Stimulated activated CD8-positive, alpha-beta memory T cell treated with anti-CD3 and anti-CD28 coated beads, Interleukin-12 subunit alpha, Interleukin-12 subunit beta, amount 100 ng/mL, for 24 hours (primary cell): ENCODE measurements around the gene NMS.
"Not testable (repeated sequence)": the region's sequence is repeated elsewhere in the genome, so short reads cannot be mapped to it uniquely, and the experiment has no call there.

ENCODE experiments used
- DNase-seq: peaks from one replicate; pipeline ENCODE4 v3.0.0-alpha.2; 2020; ENCODE audit errors: extremely low read depth

NMS gene

DNA sequence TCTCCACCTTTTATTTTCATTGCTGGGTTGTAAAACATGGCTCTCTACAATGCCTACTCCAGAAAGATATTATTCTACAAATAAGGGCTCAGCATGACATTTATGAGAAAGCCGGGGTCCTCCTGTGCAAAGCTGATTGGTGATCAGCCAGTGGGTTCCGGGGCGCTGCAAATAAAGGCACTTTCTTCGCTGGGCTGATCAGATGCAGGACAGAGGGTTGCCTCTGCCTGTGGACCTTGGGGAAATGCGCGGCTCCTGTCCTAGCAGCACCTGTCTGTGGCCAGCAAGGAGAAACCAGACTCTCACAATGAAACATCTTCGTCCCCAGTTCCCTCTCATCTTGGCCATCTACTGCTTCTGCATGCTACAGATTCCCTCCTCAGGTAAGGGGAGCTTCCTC, at the start of gene NMS:
Gene NMS, plus strand, starts transcription at position 301 of the 400 bp plus-strand sequence. Its CDS starts 7 bp downstream, at position 308.
- DNase-seq = no peak

DNA sequence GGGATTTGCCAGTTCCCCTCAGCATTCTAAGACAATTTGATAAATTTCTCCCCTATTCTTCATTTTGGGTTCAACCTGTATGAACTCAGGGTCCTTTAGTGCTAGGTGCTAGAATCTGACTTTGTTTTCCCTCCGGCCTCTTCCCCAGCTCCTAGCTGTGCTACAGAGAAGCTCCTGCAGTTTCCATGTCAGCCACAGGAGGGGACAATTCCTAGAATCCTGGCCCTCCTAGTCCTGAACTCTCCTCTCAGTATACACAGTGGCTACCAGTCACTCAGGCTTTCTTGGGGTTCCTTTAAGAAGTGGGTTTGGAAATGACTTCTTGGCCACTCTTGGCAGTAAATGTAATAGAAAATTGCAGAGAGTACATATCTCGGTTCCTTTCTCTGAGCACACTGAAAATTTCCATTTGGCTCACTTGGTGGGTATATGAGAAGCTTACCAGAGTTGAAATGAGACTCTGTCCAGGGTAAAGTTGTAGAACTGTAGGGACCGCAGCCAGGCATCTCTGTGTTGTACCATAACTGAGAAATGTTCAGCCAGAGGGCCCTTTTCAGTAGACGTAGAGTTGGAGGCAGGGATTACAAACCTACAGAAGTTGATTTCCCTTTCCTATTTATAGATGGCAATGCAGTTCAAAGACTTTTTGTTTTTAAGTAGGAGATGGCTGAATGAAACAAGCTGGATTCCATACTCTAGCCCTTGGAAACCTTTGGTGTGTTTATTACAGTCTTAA, 47.8 kb upstream of the NMS start:
- no peak for DNase-seq

DNA sequence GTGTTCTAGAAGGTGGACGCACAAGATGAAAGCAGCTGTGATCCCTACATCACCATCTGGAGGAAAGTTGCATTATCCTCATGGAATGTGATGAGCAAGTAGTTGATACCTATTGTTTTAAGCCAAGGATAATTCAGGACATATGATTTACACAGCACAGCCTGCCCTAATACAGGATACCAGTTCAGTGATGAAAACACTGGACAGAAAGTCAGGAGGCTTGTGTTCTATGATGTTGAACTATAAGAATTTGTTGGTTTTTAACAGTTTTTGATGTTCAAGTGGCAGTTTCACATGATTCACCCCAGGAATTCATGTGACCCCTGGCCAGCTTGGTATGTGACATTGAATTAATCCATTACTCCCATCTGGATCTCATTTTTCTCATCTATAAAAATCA, 46.7 kb upstream of the NMS start:
- no peak for DNase-seq

DNA sequence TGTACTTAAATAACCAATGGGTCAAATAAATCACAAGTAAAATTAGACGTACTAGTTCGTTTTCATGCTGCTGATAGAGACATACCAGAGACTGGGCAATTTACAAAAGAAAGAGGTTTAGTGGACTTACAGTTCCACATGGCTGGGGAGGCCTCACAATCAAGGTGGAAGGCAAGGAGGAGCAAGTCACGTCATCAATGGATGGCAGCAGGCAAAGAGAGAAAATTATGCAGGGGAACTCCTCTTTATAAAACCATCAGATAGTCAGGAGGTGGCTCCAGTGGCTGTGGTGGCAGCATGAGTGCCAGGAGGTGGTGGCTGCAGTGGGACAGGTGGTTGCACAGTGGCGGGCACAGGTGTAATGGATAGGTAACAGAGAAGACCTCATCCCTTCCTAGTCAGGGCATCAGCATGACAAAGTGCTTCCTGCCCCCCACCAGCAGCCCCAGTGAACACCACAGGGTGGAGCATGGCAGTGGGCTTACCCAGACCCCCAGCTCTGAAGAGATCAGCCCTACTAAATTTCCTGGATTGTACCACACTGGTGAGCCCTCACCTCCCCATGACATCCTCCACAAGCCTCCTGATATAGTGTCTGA, 45.9 kb upstream of the NMS start:
- DNase-seq = no peak

GRCh38 chr2:100425107-100425506, 45.2 kb upstream of the NMS start:
- no peak for DNase-seq

DNA sequence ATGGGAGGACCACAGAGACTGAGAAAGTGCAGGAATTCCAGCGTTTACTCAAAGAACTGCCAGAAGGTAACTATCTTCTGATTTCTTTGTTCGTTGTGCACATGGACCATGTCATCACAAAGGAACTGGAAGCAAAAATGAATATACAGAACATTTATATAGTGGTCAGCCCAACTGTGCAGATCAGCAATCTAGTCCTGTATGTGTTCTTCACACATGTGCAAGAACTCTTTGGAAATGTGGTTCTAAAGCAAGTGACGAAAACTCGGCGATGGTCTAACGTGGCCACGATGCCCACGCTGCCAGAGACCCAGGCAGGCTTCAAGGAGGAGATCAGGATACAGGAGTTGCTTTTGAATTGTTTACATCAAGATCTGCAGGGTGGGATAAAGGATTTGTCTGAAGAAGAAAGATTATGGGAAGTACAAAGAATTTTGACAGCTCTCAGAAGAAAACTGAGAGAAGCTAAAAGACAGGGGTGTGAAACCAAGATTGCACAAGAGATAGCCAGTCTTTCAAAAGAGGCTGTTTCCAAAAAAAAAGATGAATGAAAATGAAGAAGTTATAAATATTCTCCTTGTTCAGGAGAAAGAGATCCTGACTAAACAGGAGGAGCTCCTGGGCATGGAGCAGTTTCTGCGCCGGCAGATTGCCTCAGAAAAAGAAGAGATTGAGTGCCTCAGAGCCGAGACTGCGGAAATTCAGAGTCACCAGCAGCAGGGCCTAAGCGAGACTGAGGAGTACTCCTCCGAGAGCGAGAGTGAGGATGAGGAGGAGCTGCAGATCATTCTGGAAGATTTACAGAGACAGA, 44.5 kb upstream of the NMS start:
- DNase-seq = no peak

DNA sequence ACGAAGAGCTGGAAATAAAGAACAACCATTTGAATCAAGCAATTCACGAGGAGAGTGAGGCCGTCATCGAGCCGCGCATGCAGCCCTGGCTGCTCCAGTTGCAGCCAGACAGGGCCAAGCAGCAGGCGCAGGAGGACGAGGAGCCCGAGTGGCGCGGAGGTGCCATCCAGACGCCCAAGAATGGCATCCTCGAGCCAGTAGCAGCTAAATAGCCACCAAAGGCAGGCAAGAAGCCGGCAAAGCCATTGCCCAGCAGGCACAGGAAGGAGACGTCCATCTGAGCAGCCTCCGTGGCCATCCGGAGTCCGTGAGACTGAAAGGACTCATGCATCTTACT, 43.9 kb upstream of the NMS start:
- no peak for DNase-seq

DNA sequence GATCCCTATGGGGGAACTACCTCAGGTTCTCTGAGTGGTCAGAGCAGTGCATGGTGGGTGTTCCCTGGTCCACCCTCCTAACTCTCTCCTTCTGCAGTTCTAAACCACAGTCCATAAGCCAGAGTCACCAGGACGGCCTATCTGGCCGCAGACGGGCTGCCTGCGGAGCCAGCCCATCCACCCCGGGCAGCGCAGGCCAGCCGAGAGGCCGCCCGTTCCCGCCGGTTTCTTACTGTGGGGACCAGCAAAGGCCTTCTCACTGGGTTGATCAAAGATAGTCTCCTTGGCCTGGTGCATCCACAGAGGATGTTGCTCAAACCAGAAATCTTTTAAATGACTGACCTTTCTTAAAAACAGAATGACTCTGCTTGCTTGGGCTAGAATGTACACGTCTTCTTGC, 43.2 kb upstream of the NMS start:
- no peak for DNase-seq

DNA sequence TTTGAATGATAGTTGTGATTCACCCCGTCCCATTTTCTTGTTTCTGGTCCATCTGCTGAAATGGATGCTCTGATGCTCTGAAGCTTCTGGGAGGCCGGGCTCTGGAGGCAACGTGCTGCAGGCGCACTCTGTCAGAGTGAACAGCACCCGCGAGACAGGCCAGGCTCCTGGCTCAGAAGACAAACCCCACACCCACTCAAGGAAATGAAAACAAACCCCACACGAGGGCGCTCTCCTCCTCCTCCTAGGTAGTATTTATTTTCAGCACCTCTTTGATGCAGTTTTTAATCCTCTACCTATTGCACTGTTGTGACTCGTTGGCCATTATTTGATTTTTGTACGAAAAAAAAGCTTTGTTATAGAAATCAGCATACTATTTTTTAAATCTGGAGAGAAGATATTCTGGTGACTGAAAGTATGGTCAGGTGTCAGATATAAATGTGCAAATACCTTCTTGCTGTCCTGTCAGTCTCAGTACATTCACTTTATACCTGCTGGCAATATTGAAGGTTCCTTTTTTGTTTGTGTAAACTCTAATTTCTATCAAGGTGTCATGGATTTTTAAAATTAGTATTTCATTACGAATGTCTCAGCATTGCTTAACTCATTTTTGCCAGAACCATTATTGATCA, 42.5 kb upstream of the NMS start:
- DNase-seq = peak; percentile 43

- DNase-seq = no peak
These were observed 40.6 kb upstream of the NMS start for GRCh38 chr2:100429726-100430125.

GRCh38 chr2:100437751-100438150, 32.5 kb upstream of the NMS start:
- no peak for DNase-seq

GRCh38 chr2:100446696-100447095, 23.6 kb upstream of the NMS start:
- no peak for DNase-seq

DNA sequence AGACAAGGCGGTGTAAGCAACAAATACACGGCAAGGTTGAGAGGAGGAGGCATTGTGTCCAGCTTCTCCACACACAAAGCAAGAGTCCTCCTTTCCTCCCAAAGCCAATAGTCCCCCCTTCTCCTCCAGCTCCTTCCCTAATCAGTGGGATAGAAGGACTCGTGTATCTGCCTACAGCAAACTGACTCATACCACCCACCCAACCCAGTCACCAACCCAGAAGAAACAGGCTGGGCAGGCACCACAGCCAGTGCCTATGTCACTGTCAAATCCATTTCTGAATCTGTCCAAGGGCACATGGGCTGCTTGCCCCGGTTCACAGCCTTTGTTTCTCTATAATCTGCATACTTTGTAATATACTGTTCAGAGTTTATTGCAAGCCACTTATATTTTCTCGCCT, 19.2 kb upstream of the NMS start:
- DNase-seq = no peak

GRCh38 chr2:100451734-100452133, 18.5 kb upstream of the NMS start:
- DNase-seq = no peak

DNA sequence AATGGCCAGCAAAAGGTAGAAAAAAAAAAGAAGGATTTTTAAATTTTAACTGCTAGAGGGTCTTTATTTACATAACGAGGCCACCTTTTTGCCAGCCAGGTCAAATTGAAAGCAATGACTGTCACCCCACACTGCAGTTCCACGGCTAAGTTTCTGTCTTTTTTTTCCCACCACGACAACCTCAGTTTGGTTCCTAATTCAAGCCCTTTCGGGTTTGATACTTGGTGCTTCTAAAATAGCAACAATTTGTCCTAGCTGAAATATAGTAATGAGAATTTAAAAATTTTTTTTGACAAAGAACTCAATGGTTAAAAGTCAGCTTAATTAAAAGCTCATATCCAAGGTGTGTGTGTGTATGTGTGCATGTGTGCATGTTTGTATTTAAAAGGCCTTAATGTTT, 16.4 kb upstream of the NMS start:
- DNase-seq = no peak

GRCh38 chr2:100456357-100456756, 13.9 kb upstream of the NMS start:
- DNase-seq = not testable (repeated sequence)

DNA sequence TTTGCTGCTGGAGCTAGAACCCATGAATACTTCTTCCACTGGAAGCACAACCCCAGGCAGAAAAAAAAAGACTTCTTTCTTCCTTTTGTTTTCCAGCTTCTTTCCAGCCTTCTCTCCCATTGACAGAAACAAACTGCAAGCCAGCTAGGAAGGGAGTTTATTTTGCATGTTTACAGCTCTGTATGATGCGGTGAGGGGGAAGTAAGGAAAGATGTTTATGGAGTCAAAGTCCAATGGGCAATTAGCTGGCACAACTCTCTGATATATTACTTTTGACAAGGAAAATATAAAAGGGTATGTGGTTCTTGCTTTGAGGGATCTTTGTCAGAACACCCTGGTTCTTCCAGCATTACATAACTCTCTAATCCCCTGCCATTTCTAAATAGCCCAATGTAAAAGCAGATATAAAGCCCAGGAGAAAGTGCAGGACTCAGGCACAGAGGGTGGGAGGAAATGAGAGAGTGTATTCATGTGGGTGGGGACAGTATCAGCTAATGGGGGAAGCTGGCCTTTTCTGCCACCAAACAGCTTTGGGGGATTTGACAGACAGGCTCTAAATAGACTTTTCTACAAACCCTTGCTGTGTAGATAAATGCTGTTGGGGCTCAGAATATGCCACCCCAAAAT, 9.3 kb upstream of the NMS start:
- DNase-seq = no peak

GRCh38 chr2:100470898-100471514, 724 bp downstream of the NMS start:
- DNase-seq = no peak

GRCh38 chr2:100476606-100477005, 6.3 kb downstream of the NMS start:
- no peak for DNase-seq

DNA sequence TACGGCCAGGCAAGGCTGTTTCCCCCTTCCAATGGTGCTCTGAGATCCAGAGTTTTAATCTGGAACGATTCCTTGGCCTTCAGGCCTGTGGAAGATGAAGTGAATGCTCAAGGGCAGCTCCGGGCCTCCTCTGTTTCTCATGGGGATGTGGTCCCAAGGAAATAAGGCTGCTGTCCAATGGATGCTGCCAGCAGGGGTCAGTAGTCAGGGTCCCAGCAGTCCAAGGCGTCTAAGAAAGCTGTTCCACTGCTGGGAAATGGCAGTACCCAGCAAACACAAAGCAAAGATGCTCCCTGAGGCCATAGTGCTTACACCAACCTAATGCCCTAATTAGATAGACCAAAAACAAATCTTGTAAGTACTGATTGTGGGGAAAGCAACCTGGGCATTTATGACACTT, 12.5 kb downstream of the NMS start:
- no peak for DNase-seq

- no peak for DNase-seq
These were observed 13.6 kb downstream of the NMS start for GRCh38 chr2:100483895-100484294.

- DNase-seq = no peak
These were observed 14.1 kb downstream of the NMS start for GRCh38 chr2:100484390-100484789.
